ENCODE measurements around the gene CCDC107.
"Not testable (repeated sequence)": the region's sequence is repeated elsewhere in the genome, so short reads cannot be mapped to it uniquely, and the experiment has no call there.

The CCDC107 gene

GRCh38 chr9:35658137-35658967 lies at the start of gene CCDC107:
Gene CCDC107, plus strand, starts transcription at chr9:35658292. Its CDS starts 88 bp downstream, at chr9:35658380.
- DNase-seq: peak; percentile 82

DNA sequence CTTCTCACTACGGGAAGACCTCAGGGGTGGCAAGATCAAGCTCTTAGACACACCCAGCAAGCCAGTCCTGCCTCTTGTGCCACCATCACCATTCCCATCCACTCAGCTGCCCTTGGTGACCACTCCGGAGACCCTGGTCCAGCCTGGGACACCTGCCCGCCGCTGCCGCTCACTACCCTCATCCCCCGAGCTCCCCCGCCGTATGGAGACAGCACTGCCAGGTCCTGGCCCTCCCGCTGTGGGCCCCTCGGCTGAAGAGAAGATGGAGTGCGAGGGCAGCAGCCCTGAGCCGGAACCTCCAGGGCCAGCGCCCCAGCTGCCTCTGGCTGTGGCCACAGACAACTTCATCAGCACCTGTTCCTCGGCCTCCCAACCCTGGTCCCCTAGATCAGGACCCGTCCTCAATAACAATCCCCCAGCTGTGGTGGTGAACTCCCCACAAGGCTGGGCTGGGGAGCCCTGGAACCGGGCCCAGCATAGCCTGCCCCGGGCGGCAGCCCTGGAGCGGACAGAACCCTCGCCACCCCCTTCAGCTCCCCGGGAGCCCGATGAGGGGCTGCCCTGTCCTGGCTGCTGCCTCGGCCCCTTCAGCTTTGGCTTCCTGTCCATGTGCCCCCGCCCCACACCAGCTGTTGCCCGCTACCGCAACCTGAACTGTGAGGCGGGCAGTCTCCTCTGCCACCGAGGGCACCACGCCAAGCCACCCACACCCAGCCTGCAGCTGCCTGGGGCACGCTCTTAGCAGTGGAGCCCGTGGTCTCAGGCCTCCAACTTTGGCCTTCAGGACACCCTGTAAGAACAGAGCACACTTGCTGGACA lies 48.9 kb upstream of the CCDC107 start:
- DNase-seq: no peak

GRCh38 chr9:35609820-35610163 lies 48.3 kb upstream of the CCDC107 start:
- DNase-seq: no peak

DNA sequence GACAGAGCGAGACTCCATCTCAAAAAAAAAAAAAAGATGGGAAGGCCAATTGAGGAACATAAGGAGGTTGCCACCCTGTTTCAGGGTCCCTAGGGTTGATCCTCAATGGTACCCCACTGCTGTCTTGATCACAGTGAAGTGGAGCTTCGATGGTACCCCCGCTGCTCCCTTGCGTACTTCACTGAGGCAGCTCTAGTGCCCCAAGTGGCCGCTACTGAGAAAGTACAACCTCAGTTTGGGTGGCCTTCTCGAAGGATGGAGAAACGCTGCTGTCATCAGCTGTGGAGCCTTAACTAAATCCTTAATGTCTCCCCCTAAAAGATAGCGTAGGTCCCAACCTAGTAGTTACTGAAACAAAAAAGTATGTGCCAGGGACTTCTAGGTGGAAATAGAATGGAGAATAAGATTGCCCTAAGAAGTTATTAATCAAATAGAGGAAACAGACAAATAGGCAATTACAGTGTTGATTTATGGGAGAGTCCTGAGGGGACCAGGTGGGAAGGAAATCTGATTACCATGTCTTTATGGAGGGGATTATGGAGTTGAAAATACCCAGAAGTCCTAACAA lies 46.8 kb upstream of the CCDC107 start:
- DNase-seq: peak; percentile 69

DNA sequence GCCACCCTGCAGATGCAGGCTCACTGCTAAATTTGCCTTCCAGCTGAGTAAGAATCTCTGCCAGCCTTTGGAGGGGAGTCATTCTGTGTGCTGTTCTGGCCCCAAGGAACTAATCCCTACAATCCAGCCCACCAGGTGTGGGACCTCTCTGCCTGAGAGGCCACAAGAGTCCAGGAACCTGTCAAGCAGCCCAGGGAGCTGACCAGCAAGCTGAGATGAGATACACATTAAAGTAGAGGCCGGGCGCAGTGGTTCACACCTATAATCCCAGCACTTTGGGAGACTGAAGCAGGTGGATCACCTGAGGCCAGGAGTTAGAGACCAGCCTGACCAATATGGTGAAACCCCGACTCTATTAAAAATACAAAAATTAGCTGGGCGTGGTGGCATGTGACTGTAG lies 46.0 kb upstream of the CCDC107 start:
- DNase-seq: not testable (repeated sequence)

DNA sequence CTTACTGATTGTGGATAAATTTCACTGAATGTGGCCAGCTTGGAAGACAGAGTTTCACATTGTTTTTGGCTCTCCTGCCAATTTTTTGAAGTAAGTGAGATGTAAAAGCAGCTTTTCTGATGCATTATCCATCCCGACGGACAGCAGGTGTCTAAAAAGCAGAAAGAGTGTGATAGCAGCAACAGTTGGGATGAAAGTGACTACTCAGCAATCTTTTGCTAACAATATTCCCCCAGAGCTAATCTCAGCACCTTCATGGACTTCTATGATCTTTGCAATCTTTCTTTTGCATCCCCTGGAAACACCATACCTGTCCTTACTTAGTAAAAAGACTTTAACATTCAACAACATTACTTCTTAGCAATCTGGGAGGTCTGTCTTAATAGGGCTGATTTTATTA lies 45.2 kb upstream of the CCDC107 start:
- DNase-seq: no peak

- no peak for DNase-seq
Observed at GRCh38 chr9:35615981-35616680, 42.0 kb upstream of the CCDC107 start.

GRCh38 chr9:35616681-35617459 lies 41.2 kb upstream of the CCDC107 start:
- DNase-seq: peak; percentile 68

- DNase-seq: no peak
Observed at GRCh38 chr9:35617548-35617947, 40.5 kb upstream of the CCDC107 start.

DNA sequence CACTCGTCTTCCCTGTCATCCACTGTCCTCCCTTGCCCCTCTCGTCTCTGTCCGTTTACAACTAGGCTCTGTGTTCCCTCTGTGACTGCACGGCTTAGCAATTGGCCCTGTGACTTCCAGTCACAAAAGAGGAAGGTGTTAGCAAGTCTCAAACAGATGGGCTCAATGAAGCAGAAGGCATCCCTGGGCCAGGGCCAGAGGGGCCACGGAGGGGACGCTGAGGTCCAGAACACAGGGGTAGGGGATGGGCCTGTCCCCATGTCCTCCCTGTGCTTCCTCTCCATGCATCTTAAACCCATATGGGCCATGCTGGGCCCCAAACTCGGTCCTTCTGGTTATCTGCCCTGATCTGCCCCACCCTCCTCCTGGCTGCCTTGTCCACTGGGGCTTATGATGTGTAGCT lies 39.8 kb upstream of the CCDC107 start, which contains the start of gene CD72:
Gene CD72 (minus strand): TSS at position 89 of the 403 bp plus-strand sequence. CDS start 110 bp downstream, outside the sequence.
- DNase-seq: no peak

- DNase-seq: peak; percentile 41
Observed at GRCh38 chr9:35618854-35619799, 39.0 kb upstream of the CCDC107 start.

GRCh38 chr9:35619800-35620158 lies 38.3 kb upstream of the CCDC107 start:
- DNase-seq: peak; percentile 49

DNA sequence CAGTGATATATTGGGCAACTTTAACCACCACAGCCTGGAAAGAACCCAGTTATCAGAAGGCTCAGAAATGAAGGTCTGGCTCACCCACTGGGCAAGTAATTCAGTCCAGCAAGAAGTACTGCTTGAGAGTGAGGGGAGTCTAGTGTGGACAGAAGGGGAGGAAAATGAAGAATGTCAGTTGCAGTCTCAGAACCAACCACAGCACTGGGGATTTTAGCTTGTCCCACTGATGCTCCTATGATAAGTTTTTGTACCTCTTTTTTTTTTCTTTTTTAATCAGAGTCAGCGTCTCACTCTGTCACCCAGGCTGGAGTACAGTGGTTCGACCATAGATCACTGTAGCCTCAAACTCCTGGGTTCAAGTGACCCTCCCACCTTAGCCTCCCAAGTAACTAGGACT lies 30.5 kb upstream of the CCDC107 start:
- DNase-seq: no peak

GRCh38 chr9:35628389-35628991 lies 29.6 kb upstream of the CCDC107 start:
- no peak for DNase-seq

GRCh38 chr9:35629597-35629996 lies 28.5 kb upstream of the CCDC107 start:
- DNase-seq: no peak

DNA sequence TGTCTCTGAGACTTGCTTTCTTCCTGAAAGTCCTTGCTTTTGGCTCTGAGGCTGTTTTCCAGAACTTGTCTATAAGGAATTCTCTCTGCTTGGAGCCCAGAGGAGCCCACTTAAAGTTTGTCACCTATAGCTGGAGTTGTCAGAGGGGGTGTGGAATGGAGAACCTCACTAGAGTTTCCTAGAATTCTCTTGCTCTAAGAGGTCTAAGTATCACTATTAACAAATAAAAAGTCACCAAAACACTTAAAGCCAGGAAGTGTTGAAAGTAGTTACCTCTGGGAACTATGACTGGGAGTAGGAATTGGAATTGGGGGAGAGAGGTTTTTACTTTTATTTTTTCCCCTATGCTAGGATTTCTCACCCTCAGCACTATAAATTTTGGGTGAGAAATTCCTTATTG lies 22.4 kb upstream of the CCDC107 start:
- no peak for DNase-seq

- no peak for DNase-seq
Observed at GRCh38 chr9:35636135-35636876, 21.8 kb upstream of the CCDC107 start.

- DNase-seq: not testable (repeated sequence)
Observed at GRCh38 chr9:35636877-35637246, 21.2 kb upstream of the CCDC107 start.

DNA sequence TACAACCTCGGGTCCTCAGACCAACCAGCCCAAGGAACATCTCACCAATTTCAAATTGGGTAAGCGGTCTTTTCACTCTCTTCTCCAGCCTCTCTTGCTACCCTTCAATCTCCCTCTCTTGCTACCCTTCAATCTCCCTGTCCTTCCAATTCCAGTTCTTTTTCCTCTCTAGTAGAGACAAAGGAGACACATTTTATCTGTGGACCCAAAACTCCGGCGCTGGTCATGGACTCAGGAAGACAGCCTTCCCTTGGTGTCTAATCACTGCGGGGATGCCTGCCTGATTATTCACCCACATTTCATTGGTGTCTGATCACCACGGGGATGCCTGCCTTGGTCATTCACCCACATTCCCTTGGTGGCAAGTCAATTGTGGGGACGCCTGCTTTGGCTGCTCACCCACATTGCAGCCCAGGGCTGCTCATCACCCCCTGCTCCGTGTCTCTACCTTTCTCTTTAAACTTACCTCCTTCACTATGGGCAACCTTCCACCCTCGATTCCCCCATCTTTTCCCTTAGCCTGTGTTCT lies 20.6 kb upstream of the CCDC107 start:
- not testable (repeated sequence) for DNase-seq

- DNase-seq: not testable (repeated sequence)
Observed at GRCh38 chr9:35638751-35639150, 19.3 kb upstream of the CCDC107 start.
